Measurements from ENCODE around the gene GABRB3. TPM values are rescaled to one million over a fixed set of nuclear protein-coding genes. Genes with fewer than 3 reads are reported as not detected.
A peak's percentile ranks its signal among the peaks of the same experiment; 100 is the strongest.

Gene GABRB3
- polyA plus RNA-seq, 1 donor (not counting 4 experiments of a cell fraction or from before 2014, with no cell fraction given), result 0.81 TPM

DNA sequence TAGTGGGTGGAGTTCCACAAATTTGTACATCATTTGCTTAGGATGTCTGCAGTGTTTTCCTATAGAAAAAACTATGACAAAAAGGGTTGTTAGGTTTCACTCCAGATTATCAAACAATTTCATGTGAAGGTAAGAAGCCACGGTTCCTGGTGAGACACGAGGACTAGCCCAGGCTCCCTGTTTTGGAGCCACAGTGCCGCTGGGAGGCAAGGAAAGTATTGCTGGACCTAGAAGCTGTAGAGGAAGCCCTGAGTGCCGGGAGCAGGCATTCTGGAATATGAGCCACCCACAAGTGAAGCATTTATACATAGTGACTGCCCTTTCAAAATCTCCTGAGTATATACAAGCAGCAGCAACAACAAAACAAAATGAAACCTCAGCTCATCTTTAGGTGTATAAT is 142.0 kb downstream of the GABRB3 start:
- dilution Hi-C loops (cut with MboI; ENCODE audit: extremely low pct_ligation_motif_present, low sequenced_read_pairs), result no loop called here
- H3K9ac ChIP-seq (ENCODE audit: control insufficient read depth, extremely low read depth, insufficient read depth, low read length), result no peak overlapping the region
- H3K9me1 ChIP-seq (ENCODE audit: control insufficient read depth, extremely low read depth, insufficient read depth, low read length), result no peaks in the 10 kb centered on the region
- H2AFZ ChIP-seq (ENCODE audit: control insufficient read depth, low read length), result no peak overlapping the region
- no peak overlapping the region for H3K4me2 ChIP-seq (ENCODE audit: control insufficient read depth, extremely low read depth, insufficient read depth, low read depth, low read length)
- FAIRE-seq, result no peak
- DNase-seq (ENCODE audit: low read depth, low spot score), result no peak
- H4K20me1 ChIP-seq (ENCODE audit: control insufficient read depth, extremely low read depth, insufficient read depth, low read length), result no peaks in the 10 kb centered on the region
- no peak overlapping the region for H3K4me3 ChIP-seq (ENCODE audit: control insufficient read depth in 2 of 3, extremely low read depth in 1 of 3, insufficient read depth in 2 of 3, low read depth in 1 of 3, low read length in 3 of 3)
- no peaks in the 10 kb centered on the region for H3K27me3 ChIP-seq (ENCODE audit: control insufficient read depth, extremely low read depth, insufficient read depth, low read length)
- no peak overlapping the region for H3K27ac ChIP-seq (ENCODE audit: control insufficient read depth, insufficient read depth, low read length)
- TF ChIP-seq EZH2 (IDR thresholded peaks at IDR 0.05; ENCODE audit: low read length), result no peak
- TF ChIP-seq, protein P1, sequence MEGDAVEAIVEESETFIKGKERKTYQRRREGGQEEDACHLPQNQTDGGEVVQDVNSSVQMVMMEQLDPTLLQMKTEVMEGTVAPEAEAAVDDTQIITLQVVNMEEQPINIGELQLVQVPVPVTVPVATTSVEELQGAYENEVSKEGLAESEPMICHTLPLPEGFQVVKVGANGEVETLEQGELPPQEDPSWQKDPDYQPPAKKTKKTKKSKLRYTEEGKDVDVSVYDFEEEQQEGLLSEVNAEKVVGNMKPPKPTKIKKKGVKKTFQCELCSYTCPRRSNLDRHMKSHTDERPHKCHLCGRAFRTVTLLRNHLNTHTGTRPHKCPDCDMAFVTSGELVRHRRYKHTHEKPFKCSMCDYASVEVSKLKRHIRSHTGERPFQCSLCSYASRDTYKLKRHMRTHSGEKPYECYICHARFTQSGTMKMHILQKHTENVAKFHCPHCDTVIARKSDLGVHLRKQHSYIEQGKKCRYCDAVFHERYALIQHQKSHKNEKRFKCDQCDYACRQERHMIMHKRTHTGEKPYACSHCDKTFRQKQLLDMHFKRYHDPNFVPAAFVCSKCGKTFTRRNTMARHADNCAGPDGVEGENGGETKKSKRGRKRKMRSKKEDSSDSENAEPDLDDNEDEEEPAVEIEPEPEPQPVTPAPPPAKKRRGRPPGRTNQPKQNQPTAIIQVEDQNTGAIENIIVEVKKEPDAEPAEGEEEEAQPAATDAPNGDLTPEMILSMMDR (optimal IDR thresholded peaks at IDR 0.05 in 1 of 3, IDR thresholded peaks at IDR 0.05 in 1 of 3, conservative IDR thresholded peaks at IDR 0.05 in 1 of 3; ENCODE audit: extremely low read depth in 1 of 3, insufficient read depth in 2 of 3, low read length in 3 of 3), result no peak
- no peaks in the 10 kb centered on the region for H3K36me3 ChIP-seq (ENCODE audit: control insufficient read depth in 2 of 2, extremely low read depth in 1 of 2, insufficient read depth in 2 of 2, low read length in 2 of 2)
- peaks cover 8% of the 10 kb centered on the region for H3K9me3 ChIP-seq (ENCODE audit: control insufficient read depth, low read depth, low read length)
- no peaks in the 10 kb centered on the region for H3K79me2 ChIP-seq (ENCODE audit: control insufficient read depth, insufficient read depth, low read length)
- no peaks in the 10 kb centered on the region for H3K4me1 ChIP-seq (ENCODE audit: control insufficient read depth, extremely low read depth, insufficient read depth, low read length)

- Histone ChIP-seq H3K27ac (ENCODE audit: control insufficient read depth, insufficient read depth, low read length) (peak overlapping the region; percentile 8), H3K27me3 (ENCODE audit: control insufficient read depth, extremely low read depth, insufficient read depth, low read length) (no peaks in the 10 kb centered on the region), H3K4me2 (ENCODE audit: control insufficient read depth, extremely low read depth, insufficient read depth, low read depth, low read length) (no peak overlapping the region), H3K9ac (ENCODE audit: control insufficient read depth, extremely low read depth, insufficient read depth, low read length) (peak overlapping the region; percentile 44), H4K20me1 (ENCODE audit: control insufficient read depth, extremely low read depth, insufficient read depth, low read length) (no peaks in the 10 kb centered on the region), H3K9me3 (ENCODE audit: control insufficient read depth, low read depth, low read length) (peaks cover 9% of the 10 kb centered on the region), H3K4me3 (ENCODE audit: control insufficient read depth in 2 of 3, extremely low read depth in 1 of 3, insufficient read depth in 2 of 3, low read depth in 1 of 3, low read length in 3 of 3) (peak overlapping the region in 2 of 3 experiments; percentile 32 to 38), H3K36me3 (ENCODE audit: control insufficient read depth in 2 of 2, extremely low read depth in 1 of 2, insufficient read depth in 2 of 2, low read length in 2 of 2) (no peaks in the 10 kb centered on the region), H3K9me1 (ENCODE audit: control insufficient read depth, extremely low read depth, insufficient read depth, low read length) (no peaks in the 10 kb centered on the region), H3K4me1 (ENCODE audit: control insufficient read depth, extremely low read depth, insufficient read depth, low read length) (no peaks in the 10 kb centered on the region), H2AFZ (ENCODE audit: control insufficient read depth, low read length) (no peak overlapping the region), H3K79me2 (ENCODE audit: control insufficient read depth, insufficient read depth, low read length) (no peaks in the 10 kb centered on the region)
- no peak for FAIRE-seq
- no peak for TF ChIP-seq EZH2 (IDR thresholded peaks at IDR 0.05; ENCODE audit: low read length)
- TF ChIP-seq, protein P1 (optimal IDR thresholded peaks at IDR 0.05 in 1 of 3, IDR thresholded peaks at IDR 0.05 in 1 of 3, conservative IDR thresholded peaks at IDR 0.05 in 1 of 3; ENCODE audit: extremely low read depth in 1 of 3, insufficient read depth in 2 of 3, low read length in 3 of 3), result no peak
- DNase-seq (ENCODE audit: low read depth, low spot score), result peak; percentile 5
- dilution Hi-C loops (cut with MboI; ENCODE audit: extremely low pct_ligation_motif_present, low sequenced_read_pairs), result no loop called here
Measured at GRCh38 chr15:26628879-26629529, 143.9 kb downstream of the GABRB3 start.
